Stromal cell of bone marrow (primary cell): ENCODE measurements around the gene WNK2.
A peak's percentile ranks its signal among the peaks of the same experiment; 100 is the strongest.

Experiments used
- DNase-seq: peaks from one replicate; pipeline ENCODE4 v3.0.0-alpha.2; 2012; ENCODE audit warnings: low read depth

The WNK2 gene

GRCh38 chr9:93200449-93200742 lies 16.5 kb downstream of the WNK2 start:
- no peak for DNase-seq

- no peak for DNase-seq
These were observed 17.0 kb downstream of the WNK2 start for GRCh38 chr9:93200989-93201334.

DNA sequence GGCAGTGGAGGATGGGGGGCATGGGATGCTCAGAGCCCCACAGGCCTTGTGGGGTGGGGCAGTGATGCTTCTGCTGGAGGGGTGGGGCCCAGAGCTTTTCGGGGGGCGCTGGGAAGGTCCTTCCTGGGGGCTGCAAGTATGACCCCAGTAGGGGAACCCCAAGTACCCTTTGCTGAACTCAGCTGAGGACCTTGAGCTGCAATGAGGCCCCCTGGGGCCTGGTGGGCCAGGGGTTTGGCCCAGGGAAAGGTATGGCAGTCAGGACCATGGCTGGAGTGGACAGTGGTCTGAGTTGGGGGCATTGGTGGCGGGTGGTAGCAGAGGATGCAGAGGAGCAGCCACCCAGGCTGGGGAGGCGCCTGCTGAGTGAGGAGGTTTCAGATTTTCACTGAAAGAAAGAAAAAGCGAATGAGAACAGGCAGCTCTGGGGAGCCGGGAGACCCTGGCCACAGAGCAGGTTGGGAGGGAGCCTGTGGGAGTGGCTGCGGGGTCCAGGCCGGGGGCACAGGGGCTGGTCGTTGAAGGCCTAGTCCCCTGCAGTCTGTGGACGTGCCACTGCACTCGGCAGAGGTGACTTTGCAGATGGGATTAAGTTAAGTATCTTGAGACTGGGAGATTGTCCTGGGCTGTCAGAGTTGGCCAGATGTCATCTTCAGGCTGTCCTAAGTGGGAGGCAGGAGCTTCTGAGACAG lies 19.2 kb downstream of the WNK2 start:
- no peak for DNase-seq

GRCh38 chr9:93203718-93204469 lies 20.0 kb downstream of the WNK2 start:
- no peak for DNase-seq

DNA sequence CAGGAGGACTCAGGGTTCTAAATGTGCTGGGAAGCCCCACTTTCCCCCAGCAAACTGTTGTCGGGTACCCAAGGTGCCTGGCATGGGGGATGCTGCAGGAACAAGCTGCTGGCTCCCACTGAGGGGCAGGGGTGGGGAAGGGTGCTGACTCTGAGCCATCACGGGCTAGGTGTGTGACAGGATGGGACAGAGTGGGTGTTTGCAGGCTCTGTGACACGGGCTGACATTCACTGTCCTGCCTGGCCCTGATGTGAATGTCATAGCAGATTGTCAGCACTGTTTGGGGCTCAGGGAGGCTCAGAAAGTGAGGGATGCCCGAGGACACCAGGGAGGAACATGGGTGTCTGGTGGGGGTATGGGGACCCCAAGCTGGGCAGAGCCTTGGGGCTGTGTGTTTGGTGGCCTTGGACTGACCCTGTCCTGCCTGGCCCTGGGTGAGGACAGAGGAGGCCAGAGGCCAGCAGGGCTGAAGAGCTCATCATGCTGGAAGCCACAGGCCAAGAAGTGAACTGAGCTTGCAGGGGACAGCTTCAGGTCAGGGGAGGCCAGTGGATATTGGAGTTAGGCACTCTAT lies 20.6 kb downstream of the WNK2 start:
- no peak for DNase-seq

DNA sequence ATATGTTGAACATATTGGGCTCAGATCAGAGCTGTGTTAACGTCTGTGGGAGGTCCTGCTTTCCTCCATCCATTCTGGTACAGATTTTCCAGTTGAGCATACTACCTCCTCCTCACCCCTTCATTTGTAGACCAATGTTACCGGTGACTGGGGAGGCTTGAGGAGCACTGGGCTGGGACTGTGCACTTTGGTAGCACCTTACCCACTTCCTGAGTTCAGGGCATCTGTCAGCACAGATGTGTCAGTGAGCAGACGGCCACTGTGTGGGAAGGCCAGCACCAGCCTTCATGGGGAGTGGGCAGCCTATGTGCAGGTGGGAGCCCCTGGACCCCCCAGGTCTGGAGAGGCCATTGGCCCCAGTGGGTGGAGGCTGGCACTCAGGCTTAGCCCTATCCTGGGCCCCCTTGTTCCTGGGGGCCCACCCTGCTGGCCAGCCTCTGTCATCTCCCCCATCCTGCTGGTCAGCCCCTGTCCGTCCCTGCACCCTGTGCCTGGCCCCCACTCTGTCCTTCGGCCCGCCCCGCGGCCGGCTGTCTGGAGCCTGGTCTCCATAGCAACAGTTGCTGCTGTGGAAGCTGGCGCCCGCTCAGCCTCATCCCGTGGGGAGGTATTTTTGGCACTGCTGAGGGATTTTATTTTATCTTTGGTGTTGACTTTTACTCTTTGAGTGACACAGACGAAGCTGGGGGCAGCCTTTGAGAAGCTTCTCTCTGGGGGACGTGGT lies 21.3 kb downstream of the WNK2 start:
- peak; percentile 39 for DNase-seq

DNA sequence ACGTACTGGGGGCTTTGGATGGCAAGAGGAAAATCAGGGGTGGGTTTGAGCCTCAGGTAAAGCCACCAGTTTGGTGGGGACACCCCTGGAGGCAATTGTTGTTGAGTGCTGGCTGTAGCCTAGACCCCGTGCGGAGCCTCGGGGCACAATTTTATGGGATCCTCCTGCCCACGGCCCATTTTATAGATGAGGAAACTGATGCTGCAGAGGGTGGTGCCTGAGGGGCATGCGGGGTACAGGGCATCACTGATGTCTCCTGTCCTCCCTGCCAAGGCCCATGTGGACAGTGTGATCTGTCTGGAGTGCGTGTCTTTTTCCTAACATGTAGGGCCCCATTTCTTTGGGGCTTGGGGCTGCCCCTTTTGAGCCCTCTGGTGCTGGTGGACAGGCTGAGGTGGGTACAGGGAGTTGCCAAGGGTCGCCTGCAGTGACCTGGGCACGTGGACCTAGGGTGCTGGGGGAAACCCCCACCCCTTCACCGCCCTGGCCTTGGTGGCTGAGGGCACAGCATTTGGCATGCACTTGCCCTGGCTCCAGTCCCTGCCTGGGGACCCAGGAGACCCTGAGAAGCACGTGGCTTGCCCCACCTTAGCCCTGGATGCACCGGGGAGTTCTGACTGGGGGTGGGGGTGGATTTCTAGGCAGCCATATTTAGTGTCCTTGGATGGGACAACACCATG lies 22.1 kb downstream of the WNK2 start:
- DNase-seq: no peak

DNA sequence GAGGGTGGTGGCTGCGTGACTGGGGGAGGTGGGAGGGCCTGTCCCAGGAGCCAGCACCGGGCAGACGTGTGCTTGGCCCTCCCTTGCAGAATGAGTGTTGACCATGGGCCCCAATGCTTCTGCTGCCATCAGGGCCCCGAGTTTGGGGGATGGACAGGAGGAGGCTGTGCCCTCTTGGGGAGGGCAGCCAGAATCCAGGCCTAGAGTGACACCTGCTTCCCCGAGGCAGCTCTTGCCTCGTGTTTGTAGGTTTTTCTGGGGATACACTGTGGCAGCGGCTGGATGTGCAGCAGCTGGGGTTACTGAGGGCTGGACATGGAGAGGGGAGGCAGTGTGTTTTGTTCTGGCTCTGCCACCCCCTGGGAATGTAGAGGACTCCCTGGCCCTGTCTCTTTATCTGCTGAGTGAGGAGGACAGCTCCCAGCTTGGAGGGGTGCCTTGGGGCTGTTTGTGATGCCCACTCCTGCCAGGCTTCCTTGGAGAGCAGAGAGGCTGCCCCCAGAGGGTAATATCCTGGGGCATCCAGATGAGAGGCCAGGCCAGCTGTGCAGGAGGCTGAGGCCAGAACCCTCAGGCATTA lies 22.7 kb downstream of the WNK2 start:
- no peak for DNase-seq

DNA sequence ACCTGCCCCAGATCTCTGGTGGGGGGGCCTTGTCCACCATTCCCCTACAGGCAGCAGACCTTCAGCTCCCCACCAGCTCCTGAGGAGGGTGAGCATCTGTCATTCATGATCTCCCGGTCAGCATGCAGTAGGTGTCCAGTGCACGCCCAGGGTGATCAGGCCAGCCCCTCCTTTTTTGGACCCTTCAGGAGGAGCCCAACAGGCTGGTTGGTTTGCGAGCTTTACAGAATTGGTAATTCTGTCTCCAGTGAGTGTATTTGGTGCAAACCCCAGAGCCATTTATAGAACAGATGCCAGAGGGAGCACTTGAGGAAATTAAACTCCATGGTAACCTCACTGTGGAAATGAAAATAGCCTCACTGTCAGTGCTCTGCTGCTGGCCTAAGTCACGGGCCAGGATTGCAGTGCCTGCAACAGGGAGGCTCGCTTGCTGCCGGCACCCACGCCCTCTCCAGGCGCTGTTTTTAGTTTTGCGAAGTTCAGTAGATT lies 23.4 kb downstream of the WNK2 start:
- peak; percentile 85 for DNase-seq

DNA sequence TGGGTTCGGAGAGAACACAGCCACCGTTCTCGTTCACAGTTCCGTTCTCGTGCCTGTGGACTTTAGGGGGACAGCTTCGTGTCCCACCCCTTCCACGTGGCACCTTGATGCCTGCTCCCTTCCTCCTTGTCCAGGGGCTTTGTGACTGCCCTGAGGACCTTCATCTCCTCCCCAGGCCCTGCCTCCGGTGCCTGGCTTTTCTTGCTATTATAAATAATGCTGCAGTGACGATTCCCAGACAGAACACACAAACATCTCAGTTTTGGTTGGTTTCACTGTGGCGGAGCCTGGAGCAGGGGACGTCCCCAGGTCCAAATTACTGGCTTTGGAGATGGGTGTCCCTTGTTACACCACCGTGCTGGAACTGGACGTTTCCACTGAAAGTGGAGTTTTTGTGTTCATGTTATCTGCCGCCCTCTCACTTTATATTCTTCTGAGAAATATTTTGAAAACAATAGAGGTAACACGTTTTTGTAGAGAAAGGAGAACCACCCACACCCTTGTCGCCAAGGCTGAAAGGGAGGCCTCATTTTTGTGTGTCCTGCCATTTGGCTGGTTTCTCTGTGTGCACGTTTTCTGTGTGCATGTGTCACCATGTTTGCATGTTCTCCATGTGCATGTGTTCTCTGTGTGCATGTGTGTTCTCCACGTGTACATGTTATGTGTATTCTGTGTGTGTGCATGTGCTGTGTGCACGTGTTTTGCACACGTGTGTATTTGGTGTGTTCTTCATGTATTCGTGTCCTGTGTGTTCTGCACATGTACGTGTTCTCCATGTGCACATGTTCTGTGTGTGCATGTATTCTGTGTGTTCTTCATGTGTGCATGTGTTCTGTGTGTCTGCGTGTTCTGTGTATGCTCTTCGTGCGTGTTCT lies 24.2 kb downstream of the WNK2 start:
- no peak for DNase-seq

DNA sequence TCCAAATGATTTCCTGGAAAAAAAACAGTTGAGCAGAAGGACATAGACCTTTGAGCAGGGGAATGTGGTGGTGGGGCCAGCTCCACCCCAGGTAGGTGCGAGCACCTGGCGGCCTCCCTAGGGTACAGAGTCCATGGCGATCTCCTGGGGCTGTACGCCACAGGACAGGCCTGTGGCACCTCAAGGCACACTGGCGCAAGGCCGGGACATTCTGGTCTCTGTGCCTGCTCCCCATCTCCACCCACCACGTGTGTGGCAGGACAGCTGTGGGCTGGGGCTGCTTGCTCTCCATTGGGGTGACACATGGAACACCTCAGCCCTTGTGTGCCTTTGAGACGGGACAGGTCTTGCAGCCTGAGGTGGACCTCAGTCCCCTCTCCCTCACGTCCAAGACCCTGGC lies 25.2 kb downstream of the WNK2 start:
- no peak for DNase-seq

DNA sequence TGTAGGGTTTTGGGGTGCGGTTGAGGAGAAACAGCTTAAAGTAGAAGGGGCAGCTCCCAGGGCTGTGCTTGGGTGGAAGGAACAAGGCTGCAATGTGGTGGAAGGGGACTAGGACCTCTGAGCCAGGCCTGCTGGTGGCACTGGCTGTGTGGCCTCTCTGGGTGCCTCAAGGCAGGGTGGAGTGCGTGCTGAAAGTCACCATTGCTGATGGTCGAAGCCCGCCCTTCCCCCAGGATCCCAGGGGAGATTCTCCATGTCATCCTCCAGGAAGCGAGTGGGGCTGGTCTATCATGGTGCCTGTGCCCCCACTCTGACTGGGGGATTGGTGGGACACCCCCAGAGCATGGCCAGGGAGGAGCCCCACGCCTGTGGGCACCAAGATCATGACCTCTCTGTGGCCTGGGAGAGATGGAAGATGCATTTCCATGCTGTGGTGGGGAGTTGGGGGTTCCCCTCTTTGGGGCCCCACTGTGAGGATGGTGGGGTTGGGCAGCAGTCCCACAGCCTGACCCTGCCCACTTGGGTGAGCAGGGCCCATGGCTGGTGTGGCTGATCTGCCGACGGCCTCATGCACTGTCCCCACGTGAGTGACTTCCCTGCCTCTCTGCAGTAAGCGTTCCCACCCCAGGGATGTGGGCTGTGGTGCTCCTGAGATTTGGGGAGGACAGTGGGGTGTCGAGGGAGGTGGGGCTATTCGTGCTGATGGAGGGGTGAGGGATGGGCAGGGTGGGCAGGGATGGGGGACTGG lies 25.8 kb downstream of the WNK2 start:
- DNase-seq: no peak

DNA sequence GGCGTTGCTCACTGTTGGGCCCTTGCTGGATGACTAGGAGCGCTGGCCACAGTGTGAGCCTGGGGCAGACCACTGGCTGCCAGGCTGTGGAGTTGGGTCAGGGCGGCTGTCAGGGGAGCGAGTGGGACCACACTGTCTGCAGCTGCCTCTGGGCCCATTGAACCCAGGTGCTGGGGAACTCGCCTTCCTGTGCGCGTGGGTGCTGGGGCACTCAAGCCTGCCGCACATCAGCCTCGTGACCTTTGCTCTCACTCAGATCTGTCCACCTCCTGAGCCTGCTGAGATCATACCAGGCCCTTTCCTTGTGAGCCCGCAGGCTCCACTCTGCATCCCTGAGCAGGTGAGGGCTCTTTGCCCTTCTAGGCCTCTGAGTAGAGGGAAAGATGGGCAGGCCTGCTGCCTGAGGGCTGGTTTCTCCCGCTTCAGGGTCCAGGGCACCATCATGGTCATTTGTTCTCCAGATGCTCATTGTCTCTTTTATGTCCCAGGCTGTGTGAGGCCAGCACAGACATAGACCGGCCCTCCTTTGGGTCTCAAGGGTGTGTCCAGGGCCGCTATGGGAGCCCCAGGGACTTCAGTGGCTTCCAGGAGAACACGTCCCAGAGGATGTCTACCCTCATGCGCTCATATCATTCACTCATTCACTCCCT lies 26.5 kb downstream of the WNK2 start:
- no peak for DNase-seq

DNA sequence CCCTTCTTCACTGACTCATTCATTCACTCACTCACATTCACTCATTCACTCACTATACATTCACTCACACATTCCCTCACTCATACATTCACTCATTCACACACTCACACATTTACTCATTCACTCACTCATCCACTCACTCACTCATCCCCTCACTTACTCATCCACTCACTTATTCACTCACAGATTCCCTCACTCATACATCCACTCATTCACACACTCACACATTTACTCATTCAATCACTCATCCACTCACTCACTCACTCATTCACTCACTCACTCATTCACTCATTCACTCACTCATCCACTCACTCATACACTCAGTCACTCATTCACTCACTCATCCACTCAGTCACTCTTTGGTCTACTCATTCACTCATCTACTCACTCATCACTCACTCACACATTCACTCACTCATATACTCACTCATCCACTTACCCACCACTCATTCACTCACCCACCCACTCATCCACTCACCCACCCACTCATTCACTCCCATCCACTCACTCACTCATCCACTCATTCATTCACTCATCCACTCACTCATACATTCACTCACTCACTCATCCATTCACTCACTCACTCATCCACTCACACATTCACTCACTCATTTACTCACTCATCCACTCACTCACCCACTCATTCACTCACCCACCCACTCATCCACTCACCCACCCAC lies 27.2 kb downstream of the WNK2 start:
- DNase-seq: no peak

DNA sequence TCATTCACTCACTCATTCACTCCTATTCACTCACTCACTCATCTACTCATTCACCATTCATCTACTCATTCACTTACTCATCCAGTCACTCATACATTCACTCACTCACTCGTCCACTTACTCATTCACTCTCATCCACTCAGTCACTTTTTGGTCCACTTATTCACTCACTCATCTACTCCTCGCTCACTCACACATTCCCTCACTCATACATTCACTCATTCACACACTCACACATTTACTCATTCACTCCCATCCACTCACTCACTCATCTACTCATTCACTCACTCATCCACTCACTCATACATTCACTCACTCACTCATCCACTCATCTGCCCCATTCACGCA lies 27.7 kb downstream of the WNK2 start:
- DNase-seq: no peak

GRCh38 chr9:93212409-93212808 lies 28.5 kb downstream of the WNK2 start:
- no peak for DNase-seq

DNA sequence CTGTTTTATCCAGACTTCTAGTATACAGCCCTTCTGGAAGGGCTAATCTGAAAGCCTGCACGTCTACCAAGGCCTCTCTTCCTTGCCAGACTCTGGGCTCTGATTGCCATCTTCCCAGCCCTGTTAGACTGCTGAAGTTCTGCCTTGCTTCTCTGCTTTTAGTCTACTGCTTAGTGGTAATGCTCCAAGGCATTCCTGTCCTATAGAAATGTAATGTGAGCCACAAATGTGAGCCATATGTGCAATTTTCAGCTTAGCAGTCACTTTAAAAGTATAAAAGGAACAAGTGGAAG lies 32.1 kb downstream of the WNK2 start:
- DNase-seq: no peak

DNA sequence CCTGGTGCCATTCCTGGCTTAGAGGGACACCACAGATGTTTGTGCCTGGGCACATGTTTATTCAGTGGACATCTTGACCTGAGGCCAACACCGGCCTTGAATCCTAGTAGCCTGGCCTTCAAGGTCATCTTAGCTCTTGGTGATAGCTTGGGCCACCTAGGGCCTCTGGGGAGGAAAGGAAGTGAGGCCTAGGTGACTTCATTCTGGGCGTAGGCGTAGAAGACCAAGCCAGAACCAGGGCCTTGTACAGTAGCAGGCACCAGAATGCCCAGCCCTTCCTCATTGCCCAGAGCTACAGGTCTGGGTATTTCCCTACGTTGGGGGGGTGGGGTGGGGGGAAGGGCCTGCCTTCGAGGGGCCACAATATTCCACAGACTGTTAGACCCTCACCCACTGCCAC lies 33.8 kb downstream of the WNK2 start:
- no peak for DNase-seq

DNA sequence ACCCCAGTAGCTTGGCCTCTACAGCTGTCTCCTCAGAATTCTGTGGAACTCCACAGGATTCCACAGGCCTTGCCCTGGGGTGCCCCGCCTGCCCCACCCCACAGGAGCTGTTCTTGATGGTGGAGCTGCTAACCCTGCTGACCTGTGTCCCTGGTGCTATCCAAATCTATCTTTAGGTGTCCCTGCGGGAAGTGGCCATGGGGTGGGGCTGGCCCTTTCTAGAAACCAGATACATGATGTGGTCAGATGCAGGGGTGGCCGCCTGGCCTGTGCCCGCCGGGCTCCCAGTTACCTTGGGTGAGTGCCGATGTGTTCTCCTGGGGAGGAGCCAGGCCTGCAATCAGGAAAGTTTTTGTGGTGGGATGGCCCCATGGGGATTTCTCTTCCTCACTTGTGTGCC lies 34.2 kb downstream of the WNK2 start:
- no peak for DNase-seq
